Stimulated activated CD4-positive, alpha-beta T cell treated with anti-CD3 and anti-CD28 coated beads, Interleukin-1b, Interleukin-23, amount 100 ng/mL, for 1 hour (primary cell): ENCODE data around the gene VPS37C.
"Not testable (repeated sequence)": the region's sequence is repeated elsewhere in the genome, so short reads cannot be mapped to it uniquely, and the experiment has no call there.

Experiments
- DNase-seq, 2 donors: peaks; one replicate each; pipeline ENCODE4 v3.0.0-alpha.2; 2020; ENCODE audit warnings: low read depth in 2 of 2

The VPS37C gene

DNA sequence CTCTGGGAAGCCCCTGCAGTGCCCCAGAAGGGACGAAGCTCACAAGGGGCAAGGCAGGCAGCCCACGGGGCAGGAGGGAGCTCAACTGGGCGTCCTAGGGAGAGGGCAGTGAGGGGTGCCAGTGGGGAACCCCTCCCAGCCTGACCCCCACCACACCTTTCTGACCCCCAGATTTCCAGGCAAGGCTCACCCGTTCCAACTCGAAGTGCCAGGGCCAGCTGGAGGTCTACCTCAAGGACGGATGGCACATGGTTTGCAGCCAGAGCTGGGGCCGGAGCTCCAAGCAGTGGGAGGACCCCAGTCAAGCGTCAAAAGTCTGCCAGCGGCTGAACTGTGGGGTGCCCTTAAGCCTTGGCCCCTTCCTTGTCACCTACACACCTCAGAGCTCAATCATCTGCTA is 43.2 kb downstream of the VPS37C start:
- DNase-seq = no peak

DNA sequence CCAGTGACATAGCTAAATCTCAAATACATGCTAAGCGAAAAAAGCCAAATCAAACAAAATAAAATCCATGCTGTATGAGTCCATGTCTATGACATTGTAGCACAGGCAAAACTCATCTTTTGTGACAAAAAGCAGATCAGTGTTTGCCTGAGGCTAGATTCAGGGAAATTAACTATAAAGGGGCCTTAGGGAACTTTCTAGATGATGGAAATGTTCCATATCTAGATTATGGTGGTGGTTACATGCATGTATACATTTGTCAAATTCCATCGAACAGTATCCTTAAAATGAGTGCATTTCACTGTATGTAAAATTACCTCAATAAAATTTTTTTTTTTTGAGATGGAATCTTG is 44.1 kb downstream of the VPS37C start:
- DNase-seq = no peak

DNA sequence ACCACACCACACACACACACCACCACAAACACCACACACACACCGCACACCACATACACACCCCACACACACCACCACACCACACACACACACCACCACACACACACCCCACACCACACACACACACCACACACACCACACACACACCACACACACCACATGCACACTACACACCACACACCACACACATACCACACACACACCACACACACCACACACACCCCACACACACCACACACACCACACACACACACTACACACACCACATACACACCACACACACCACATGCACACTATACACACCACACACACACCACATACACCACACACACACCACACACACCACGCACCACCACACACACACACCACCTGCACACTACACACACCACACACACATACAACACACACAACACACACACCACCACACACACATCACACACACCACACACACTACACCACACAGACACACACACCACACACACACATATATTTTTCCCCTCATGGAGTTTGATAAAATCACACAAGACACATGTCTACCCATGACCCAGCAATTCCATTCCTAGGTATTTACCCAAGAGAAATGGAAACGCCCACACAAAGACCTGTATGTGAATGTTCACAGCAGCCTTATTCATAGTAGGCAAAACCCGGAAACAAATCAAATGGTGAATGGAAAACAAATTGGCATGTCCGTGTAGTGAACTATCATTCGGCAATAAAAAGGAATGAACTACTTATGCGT is 44.6 kb downstream of the VPS37C start:
- DNase-seq = no peak

DNA sequence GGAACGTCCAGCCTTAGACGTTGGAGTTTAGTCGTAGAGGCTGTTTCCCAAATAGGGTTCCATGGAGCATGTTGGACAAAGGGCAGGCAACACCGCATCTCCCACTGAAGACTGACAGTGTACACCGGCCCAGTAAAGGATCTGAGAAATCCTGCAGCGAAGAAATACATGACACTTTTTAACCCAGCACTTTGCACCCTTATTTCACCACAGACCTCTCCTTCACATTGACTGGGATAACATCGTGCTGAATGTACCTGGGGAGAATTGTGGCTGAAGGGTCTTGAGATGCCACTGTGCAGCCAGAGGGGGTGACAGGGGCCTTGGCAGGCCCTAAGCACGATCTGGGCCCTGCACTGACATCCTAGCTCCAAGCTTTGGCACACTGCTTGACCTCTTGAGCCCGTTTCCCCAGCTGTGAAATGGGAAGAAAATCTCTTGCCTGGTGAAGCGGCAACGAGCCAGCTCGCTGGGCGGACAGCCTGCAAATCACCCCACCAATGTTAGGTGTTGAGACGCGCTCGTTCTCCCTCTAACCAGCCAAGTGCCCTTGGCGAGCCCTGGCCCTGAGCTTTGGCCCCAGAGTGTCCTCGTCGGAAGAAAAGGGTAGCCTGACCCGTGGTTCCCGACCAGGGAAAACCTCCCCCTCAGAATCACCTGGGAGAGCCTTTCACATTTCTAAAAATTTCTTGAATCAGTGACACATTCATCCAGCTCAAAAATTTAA is 45.6 kb downstream of the VPS37C start:
- DNase-seq = no peak

DNA sequence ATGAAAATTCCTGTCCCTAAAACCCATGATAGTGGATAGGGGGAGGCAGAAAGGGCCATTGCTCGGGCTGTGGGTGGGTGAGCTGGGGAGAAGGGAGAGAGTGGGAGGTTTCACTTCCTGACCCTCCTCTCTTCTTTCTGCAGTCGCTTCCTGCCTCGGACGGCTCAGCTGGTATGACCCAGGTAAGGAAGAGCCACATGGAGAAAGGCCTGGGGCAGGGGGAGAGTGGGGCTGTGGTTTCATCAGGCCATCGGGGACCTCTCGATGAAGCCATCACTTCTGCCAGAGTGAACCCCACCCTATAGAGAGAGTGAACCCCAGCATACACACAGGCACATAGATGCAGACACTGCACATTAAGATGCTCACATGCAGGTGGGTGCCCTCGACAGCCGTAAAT is 46.3 kb downstream of the VPS37C start:
- DNase-seq = no peak

DNA sequence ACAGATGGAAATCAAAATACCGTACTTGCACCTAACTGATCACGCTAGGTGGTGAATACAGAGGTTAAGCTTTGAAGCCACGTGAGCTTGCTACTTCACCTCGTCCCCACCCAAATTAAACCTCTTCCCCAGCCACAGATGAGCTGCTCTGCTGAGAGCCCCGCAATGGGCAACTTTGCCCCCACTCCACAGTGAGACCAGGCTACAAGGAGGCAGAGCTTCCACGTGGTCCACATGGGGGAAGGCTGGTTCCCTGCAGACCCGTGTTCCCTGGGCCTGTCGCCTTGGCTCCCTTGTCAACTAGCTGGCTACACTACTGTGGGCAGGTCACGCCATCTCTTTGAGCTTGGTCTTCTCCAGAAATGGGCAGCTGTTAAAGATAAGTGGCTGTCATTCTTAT is 48.0 kb downstream of the VPS37C start:
- no peak for DNase-seq

DNA sequence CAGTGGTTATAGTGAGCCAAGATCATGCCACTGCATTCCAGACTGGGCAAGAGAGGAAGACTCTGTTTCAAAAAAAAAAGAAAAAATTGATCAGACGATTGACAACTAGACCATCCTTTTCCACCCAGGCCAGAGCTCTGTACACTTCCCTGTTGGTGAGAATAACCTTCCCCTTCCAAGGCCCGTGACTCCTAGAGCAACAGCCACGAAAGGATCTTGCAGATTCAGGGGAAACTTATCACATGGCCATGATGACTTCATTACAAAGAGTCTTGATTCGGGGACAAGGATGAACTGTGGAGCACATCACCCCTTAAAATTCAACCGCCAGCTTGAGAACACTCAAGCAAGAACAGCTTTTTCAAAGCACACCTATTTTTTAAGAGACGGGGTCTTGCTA is 48.7 kb downstream of the VPS37C start:
- no peak for DNase-seq

DNA sequence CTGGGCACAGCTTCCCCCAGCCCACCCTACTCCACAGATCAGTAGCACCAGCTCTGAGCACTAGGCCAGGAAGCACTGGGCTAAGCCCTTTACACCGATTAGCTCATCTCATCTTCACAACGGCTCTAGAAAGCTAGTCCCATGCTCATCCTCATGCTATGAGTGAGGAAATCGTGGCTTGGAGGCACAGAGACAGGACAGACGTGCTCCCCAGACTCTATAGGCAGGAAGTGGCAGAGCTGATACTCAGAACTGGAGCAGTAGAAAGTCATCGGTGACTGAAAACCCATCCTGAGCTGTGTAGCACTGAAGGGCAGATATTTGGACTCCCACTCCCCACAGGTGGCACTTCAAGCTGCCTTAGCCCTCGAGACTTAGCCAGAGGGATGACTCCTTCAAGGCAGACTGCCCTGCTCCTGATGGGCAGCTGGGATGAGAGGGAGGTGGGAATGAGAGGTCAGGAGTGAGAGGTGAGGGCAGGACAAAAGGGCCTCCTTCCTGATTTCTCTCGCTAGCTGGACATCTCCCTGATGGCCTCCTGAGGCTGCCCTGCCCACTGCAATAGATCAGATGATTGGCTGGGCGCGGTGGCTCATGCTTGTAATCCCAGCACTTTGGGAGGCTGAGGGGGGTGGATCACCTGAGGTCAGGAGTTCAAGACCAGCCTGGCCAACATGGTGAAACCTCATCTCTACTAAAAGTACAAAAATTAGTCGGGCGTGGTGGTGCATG is 49.3 kb downstream of the VPS37C start:
- DNase-seq = no peak

DNA sequence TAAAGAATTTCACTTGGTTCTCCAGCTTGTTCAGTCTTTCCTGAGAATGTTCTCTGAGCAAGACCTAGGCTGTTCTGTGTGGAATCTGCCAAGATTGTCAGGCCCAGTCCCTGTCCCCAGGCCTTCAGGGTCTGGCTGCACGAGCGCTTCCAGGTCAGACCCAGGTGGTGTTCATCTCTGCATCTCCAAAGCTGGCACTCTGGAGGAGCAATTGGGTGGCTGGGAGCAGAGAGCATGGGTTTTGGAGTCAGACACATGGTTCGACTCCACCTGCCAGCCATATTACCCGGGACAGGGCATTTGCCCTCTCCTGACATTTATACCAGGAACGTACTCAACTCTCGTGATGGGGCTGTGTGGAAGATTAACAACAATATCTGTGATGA is 50.2 kb downstream of the VPS37C start:
- DNase-seq = no peak

DNA sequence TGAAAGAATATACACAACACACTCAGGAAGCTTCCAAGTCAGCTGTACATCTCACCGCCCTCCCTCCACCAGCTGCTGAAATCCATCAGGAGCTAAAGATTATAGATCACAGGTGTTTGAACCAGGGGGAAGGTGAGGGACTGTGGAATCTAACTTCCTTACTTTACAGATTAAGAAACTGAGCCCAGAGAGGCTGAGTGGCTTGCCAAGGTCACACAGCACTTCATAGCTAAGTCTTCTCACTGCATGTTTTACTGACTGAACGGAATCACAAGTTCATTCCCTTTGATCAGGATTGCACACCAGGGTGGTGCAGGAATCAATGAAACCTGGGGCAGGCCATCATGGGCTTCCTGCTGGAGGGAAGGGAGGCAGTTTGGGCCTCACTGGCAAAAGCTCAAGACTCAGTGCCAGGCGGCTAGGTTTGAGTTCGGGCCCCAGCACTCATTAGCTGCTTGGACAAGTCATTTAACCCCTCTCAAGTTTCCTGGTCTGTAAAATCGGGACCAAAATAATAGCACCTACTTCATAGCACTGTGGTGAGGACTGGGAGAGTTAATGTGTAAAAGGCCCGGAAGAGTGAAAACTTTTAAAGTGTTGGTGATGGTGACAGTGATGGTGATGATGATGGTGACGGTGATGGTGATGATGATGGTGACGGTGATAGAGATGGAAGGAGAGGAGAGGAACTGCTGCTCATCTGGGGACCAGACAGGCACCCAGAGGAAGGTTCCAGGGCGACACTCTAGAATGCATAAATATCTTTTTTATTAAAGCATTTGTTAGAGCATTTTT is 50.8 kb downstream of the VPS37C start:
- DNase-seq = no peak

DNA sequence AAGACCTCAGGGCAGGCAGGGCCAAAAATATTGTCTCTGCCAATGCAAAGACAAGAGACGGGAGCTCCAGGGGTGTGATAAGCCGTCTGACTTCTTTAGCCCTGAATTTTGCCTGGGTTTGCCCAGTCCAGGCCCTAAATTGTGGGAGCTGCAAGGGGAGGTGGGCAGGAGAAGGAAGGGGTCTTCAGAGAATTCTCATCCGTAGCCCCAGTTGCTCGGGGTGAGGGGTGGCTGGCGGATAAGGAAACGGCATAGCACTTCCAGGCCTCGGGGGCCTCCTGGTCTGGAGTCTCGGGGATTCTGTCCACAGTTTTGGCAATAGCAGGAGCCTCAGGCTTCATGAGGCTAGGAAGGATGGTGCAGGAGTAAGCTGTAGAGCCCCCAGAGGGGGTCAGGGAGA is 51.6 kb downstream of the VPS37C start:
- no peak for DNase-seq

DNA sequence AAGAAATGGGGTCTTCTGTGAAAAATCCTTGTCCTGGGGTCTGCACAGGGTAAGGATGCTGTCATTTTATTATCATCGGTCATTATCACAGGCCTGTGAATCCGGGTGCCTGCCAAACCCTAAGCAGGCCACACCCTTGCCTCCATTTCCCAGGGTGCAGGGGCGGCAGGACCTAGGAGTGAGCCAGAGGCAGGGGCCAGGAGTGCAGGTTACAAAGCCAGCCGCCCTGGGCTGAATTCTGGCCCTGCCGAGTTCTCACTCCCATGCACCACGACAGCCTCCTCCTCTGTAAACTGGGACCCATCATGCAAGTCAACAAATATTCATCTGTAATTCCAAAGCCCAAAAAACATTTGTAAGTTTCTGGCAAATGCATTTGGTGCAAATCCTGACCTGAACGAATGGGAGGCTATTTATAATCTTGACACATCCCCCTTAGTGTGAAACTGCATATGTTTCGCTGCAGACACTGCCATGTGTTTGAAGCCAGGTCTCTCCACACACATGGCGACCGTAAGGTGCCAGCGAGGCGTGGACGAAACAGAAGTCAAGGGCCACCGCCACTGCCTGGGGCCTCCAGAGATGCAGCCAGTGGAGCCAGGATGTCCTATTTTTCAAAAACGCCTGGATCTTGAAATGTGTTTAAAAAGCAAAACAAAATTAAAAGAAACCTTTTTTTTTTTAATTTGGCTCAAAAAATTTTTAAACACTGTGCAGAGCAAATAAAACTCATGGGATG is 52.2 kb downstream of the VPS37C start:
- DNase-seq = no peak

DNA sequence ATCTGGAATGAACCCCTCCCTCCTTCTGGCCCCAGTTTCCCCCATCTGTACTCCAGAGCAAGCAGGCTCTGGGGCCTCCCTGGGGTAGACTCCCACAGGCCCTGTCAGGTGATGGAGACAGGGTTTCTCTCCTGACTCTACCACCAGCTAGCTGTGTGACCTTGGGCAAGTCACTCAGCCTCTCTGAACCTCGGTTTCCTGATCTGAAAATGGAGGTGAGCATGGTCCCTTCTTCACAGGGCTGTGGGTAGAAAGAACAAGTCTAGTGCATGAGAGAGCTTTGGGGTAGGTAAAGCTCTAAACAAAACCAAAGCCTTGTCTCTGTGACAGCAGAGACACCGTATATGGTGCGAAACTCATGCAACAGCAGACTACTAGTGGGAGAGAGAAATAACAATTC is 53.3 kb downstream of the VPS37C start:
- DNase-seq = no peak

DNA sequence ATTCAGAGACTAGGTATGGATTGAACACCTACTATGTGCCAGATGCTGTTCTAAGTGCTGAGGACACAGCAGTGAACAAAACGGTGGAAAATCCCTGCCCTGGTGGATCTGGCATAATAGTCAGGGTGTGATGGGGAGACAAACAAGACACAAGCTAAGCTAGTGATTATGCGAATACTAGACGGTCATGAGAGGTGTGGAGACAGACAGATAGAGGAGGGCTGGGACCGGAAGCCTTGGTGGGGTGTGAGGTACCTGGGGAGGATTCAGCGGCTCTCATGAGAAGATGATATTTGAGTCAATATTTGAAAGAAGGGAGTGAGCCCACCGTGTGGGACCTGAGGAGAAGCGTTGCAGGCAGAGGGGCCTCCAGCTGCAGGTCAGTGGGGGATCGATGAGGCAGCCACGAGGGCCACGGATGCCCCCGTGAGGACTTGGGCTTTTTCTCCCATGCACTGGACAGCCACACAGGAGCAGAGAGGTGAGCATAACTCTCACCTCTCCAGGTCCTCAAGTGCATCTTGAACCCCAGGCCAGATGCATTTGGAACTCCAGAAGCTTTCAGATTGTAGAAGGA is 54.2 kb downstream of the VPS37C start:
- DNase-seq = no peak

DNA sequence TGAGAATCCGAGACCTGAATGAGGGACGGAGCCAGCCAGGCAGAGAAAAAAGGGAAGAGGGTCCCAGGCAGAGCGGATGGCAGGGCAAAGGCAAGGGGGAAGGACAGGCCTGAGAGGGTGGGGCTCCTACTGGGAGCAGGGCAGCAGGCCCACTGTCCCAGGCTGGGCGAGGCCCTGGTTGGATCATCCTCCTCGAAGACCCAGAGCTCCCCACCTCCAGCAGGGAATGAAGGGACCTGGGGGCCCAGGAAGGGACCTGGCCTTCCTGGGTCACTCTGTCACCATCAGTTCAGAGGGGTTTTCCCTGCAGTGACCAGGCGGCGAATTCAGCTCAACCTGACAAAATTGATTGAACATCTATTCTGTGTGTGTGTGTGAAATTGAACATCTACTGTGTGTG is 54.9 kb downstream of the VPS37C start:
- DNase-seq = no peak

DNA sequence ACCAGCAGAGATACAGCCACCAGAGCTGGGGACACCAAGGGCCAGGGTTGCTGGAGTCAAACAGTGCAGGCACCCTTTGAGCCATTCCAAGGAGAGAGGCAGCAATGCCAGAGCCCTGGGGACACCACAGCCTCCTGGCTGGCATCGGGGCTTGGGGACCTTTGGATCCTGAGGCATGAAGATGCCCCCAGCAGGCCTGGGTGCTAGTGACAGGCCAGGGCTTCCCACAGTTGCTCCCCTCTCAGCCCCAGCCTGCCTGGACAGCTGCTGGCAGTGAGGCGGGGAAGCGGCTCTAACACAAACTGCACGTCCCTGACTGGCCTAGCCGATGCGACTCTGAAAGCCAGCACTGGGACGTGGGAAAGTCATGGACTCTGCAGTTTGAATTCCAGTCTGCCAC is 56.3 kb downstream of the VPS37C start:
- DNase-seq = no peak

DNA sequence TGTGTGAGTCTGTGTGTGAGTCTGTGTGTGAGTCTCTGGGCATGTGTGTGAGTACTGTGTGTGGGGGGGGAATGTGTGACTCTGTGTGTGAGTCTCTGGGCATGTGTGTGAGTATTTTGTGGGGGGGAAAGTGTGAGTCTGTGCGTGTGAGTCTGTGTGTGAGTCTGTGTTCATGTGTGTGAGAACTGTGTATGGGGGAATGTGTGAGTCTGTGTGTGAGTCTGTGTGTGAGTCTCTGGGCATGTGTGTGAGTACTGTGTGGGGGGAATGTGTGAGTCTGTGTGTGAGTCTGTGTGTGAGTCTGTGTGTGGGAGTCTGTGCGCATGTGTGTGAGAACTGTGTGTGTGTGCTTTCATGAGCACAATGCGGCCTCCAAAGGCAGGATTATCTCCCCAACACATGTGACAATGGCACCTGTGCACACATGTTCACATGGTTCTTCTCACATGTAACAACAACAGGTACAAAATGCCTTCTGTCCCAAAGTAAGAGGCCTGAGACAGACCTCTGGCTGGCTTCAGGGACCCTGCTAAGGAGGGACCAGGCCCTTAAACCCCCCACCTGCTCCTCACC is 57.3 kb downstream of the VPS37C start:
- DNase-seq = no peak

DNA sequence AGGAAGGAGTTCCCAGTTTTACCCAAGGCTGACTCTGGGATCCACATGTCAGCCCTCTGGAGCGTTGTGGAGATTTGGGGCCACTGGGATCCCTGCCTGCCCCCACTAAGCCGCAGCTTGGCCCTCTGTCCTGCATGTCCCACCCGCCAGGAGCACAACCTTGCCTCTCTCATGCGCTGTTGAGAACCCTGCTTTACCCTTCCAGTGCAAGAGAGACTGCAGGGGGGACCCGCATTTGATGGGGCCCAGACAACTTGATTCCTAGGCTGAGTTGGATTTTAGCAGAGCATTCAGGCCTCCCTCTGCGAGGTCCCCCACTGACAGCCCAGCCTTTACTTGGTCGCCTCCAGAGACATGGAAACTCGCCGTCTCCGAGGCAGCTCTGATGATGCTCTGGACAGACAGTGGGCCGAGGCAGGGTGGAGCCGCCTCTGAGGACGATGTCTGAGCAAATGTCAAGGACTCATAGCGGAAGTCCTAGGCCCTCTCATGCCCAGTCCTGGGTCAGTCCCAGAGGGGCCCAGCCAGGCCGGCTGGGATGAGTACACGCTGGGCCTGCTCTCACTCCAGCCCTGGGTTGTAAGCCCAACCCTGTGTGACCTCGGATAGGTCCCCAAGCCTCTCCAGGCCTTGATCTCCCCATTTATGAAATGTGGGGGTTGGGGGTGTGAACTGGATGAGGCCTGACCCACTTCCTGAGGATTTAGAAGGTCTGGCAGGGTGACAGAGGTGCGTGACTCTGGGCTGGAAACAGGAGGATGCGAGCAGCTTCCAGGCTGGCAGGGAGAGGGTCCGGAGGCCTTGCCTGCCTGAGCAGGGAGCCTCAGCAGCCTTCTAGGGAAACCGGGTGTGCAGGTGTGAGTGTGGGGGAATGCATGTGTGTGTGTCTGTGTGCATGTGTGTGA is 58.3 kb downstream of the VPS37C start:
- no peak for DNase-seq

DNA sequence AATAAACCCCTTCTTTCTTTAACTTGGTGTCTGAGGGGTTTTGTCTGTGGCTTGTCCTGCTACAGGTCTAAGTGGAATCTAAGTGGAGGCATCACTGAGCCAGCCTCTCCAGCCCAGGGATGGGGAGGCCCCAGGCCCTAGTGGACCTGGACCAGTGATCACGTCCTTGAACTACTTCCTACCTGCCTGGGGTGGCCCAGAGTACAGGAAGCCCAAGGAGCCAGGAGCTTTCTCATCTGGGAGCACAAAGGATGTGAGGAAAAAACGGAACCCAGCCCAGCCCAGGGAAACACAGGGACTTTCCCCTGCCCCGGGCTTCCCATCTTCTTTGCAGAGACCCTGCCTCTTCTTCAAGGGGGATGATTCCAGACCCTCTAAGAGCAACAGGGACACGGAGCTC is 62.4 kb downstream of the VPS37C start:
- DNase-seq = no peak

DNA sequence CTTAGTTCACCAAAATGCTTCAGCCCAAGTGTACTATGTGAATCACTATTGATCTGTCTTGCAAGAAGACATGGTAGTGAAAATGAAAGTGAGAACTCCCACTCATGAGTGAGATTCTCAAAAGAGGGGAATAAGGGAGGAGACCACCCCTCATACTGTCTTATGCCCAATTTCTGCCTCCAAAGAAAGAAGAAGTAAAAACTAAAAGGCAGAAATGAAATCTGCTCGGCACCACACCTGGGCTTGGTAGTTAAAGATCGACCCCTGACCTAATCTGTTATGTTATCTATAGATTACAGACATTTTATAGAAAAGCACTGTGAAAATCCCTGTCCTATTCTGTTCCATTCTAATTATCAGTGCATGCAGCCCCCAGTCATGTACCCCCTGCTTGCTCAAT is 63.0 kb downstream of the VPS37C start:
- not testable (repeated sequence) for DNase-seq
